ENCODE results near the gene TTC9C. TPM values are rescaled to one million over a fixed set of nuclear protein-coding genes. Genes with fewer than 3 reads are reported as not detected.

The TTC9C gene
- total and polyA plus RNA-seq, 4 donors: 17.3 to 40.7 (median 26.8) TPM

- no peaks in the 10 kb centered on the region for H3K9me3 ChIP-seq (ENCODE audit: control insufficient read depth, low read length)
- H3K36me3 ChIP-seq (ENCODE audit: control insufficient read depth in 1 of 2, insufficient read depth in 2 of 2, low read length in 1 of 2): peaks cover 0 to 3% of the 10 kb centered on the region in 2 donors
- no peak overlapping the region for H3K4me3 ChIP-seq (ENCODE audit: low read length in 2 of 2)
- WGBS, 2 donors: 55% methylated on average over 5 of the region's 5 CpGs
- intact Hi-C loops (cut with DNase I): loop anchor here in 1 of 2 donors (5.0 to 10.0 kb wide), 3 partner anchors 36 to 126 kb away; partner anchors contain the start of genes LBHD1, STX5, TEX54 and UQCC3
- H3K4me1 ChIP-seq (ENCODE audit: control insufficient read depth in 1 of 2, insufficient read depth in 2 of 2, low read length in 2 of 2): no peaks in the 10 kb centered on the region
- H3K27ac ChIP-seq (ENCODE audit: low read depth in 1 of 2, low read length in 2 of 2): no peak overlapping the region
- no peak for ATAC-seq (ENCODE audit: low FRiP score)
- no peaks in the 10 kb centered on the region for H3K27me3 ChIP-seq (ENCODE audit: control insufficient read depth in 1 of 2, insufficient read depth in 2 of 2, low read length in 1 of 2)
- DNase-seq: no peak
These were observed 19.9 kb upstream of the TTC9C start for GRCh38 chr11:62708392-62708791.

DNA sequence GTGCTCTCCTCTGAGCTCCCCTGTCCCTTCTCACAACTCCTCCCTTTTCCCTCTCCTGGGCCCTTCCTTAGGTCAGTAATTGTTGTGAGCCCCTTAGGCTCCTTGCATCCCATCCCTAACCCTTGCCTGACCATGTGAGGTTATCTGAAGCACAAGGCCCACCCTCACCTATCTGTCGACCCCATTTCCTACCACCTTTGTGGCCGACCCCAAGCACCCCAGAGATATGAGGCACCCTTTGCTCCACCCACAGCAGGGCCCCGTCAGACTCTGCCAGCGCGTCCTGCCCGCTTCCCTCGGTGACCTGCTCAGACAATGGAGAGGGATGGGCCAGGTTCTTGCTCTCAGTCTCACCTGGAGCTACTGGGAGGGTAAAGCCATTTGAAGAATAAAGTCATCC lies 19.5 kb upstream of the TTC9C start:
- Histone ChIP-seq H3K4me3 (ENCODE audit: low read length in 2 of 2) (peak overlapping the region; percentile 27 to 56), H3K36me3 (ENCODE audit: control insufficient read depth in 1 of 2, insufficient read depth in 2 of 2, low read length in 1 of 2) (peaks cover 0 to 6% of the 10 kb centered on the region in 2 donors), H3K9me3 (ENCODE audit: control insufficient read depth, low read length) (no peaks in the 10 kb centered on the region), H3K27ac (ENCODE audit: low read depth in 1 of 2, low read length in 2 of 2) (peak overlapping the region in 1 of 2 donors; percentile 82), H3K4me1 (ENCODE audit: control insufficient read depth in 1 of 2, insufficient read depth in 2 of 2, low read length in 2 of 2) (no peaks in the 10 kb centered on the region), H3K27me3 (ENCODE audit: control insufficient read depth in 1 of 2, insufficient read depth in 2 of 2, low read length in 1 of 2) (no peaks in the 10 kb centered on the region)
- WGBS, 2 donors: 2 to 3% methylated on average over 7 of the region's 7 CpGs
- no peak for ATAC-seq (ENCODE audit: low FRiP score)
- DNase-seq: peak in 1 of 2 donors; percentile 78
- intact Hi-C loops (cut with DNase I): loop anchor here in 1 of 2 donors (5.0 to 10.0 kb wide), 3 partner anchors 36 to 126 kb away; partner anchors contain the start of genes LBHD1, STX5, TEX54 and UQCC3

- peak; percentile 98 to 99 for DNase-seq
- Histone ChIP-seq H3K27ac (ENCODE audit: low read depth in 1 of 2, low read length in 2 of 2) (peak overlapping the region; percentile 20 to 99), H3K4me3 (ENCODE audit: low read length in 2 of 2) (peak overlapping the region; percentile 43 to 56), H3K27me3 (ENCODE audit: control insufficient read depth in 1 of 2, insufficient read depth in 2 of 2, low read length in 1 of 2) (no peaks in the 10 kb centered on the region), H3K4me1 (ENCODE audit: control insufficient read depth in 1 of 2, insufficient read depth in 2 of 2, low read length in 2 of 2) (no peaks in the 10 kb centered on the region), H3K36me3 (ENCODE audit: control insufficient read depth in 1 of 2, insufficient read depth in 2 of 2, low read length in 1 of 2) (peaks cover 3 to 8% of the 10 kb centered on the region in 2 donors), H3K9me3 (ENCODE audit: control insufficient read depth, low read length) (no peaks in the 10 kb centered on the region)
- peak; percentile 95 for ATAC-seq (ENCODE audit: low FRiP score)
- intact Hi-C loops (cut with DNase I): loop anchor here in 1 of 2 donors (5.0 to 10.0 kb wide), 3 partner anchors 37 to 125 kb away; partner anchors contain the start of genes LBHD1, STX5, TEX54 and UQCC3
- WGBS, 2 donors: 0% methylated on average over 47 of the region's 47 CpGs
These were observed 18.9 kb upstream of the TTC9C start for GRCh38 chr11:62709247-62710000.

- WGBS, 2 donors: 54 to 56% methylated on average over 7 of the region's 7 CpGs
- Histone ChIP-seq H3K9me3 (ENCODE audit: control insufficient read depth, low read length) (no peaks in the 10 kb centered on the region), H3K4me3 (ENCODE audit: low read length in 2 of 2) (peak overlapping the region; percentile 43 to 55), H3K36me3 (ENCODE audit: control insufficient read depth in 1 of 2, insufficient read depth in 2 of 2, low read length in 1 of 2) (peaks cover 3 to 12% of the 10 kb centered on the region in 2 donors), H3K27ac (ENCODE audit: low read depth in 1 of 2, low read length in 2 of 2) (peak overlapping the region; percentile 20 to 99), H3K4me1 (ENCODE audit: control insufficient read depth in 1 of 2, insufficient read depth in 2 of 2, low read length in 2 of 2) (no peaks in the 10 kb centered on the region), H3K27me3 (ENCODE audit: control insufficient read depth in 1 of 2, insufficient read depth in 2 of 2, low read length in 1 of 2) (no peaks in the 10 kb centered on the region)
- intact Hi-C loops (cut with DNase I): no loop called here
- no peak for ATAC-seq (ENCODE audit: low FRiP score)
- DNase-seq: peak in 1 of 2 donors; percentile 73
These were observed 18.3 kb upstream of the TTC9C start for GRCh38 chr11:62710001-62710345.

GRCh38 chr11:62712276-62712812 lies 15.9 kb upstream of the TTC9C start:
- ATAC-seq (ENCODE audit: low FRiP score): no peak
- 70 to 71% methylated on average over 6 of the region's 6 CpGs for WGBS, 2 donors
- intact Hi-C loops (cut with DNase I): no loop called here
- no peaks in the 10 kb centered on the region for H3K4me1 ChIP-seq (ENCODE audit: control insufficient read depth in 1 of 2, insufficient read depth in 2 of 2, low read length in 2 of 2)
- no peaks in the 10 kb centered on the region for H3K9me3 ChIP-seq (ENCODE audit: control insufficient read depth, low read length)
- no peak overlapping the region for H3K27ac ChIP-seq (ENCODE audit: low read depth in 1 of 2, low read length in 2 of 2)
- peaks cover 3 to 19% of the 10 kb centered on the region in 2 donors for H3K36me3 ChIP-seq (ENCODE audit: control insufficient read depth in 1 of 2, insufficient read depth in 2 of 2, low read length in 1 of 2)
- H3K27me3 ChIP-seq (ENCODE audit: control insufficient read depth in 1 of 2, insufficient read depth in 2 of 2, low read length in 1 of 2): no peaks in the 10 kb centered on the region
- H3K4me3 ChIP-seq (ENCODE audit: low read length in 2 of 2): no peak overlapping the region
- DNase-seq: peak in 1 of 2 donors; percentile 6

DNA sequence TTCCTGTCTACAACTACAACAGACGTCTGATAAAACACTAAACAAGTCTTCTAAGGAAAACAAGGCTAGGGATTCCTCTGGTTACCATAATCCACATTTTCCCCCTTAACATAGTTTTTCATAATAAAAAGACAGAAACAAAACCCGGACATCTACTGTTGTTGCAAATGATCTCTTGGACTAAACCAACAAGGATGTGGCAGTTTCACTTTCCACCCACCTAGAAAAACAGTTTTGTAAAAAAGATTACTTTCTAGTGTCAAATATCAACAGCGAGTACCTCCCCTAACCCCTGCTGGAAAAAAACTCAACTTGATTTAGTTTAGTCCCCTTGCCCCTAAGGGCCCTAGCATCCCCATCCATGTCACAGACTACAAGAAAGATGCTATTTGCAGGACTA lies 15.4 kb upstream of the TTC9C start:
- intact Hi-C loops (cut with DNase I): no loop called here
- ATAC-seq (ENCODE audit: low FRiP score) (no peak), DNase-seq (no peak)
- Histone ChIP-seq H3K36me3 (ENCODE audit: control insufficient read depth in 1 of 2, insufficient read depth in 2 of 2, low read length in 1 of 2) (peaks cover 4 to 21% of the 10 kb centered on the region in 2 donors), H3K27ac (ENCODE audit: low read depth in 1 of 2, low read length in 2 of 2) (no peak overlapping the region), H3K4me1 (ENCODE audit: control insufficient read depth in 1 of 2, insufficient read depth in 2 of 2, low read length in 2 of 2) (no peaks in the 10 kb centered on the region), H3K9me3 (ENCODE audit: control insufficient read depth, low read length) (no peaks in the 10 kb centered on the region), H3K4me3 (ENCODE audit: low read length in 2 of 2) (no peak overlapping the region), H3K27me3 (ENCODE audit: control insufficient read depth in 1 of 2, insufficient read depth in 2 of 2, low read length in 1 of 2) (no peaks in the 10 kb centered on the region)
- 53% methylated on average over 3 of the region's 3 CpGs for WGBS, 2 donors

- Histone ChIP-seq H3K4me3 (ENCODE audit: low read length in 2 of 2) (no peak overlapping the region), H3K36me3 (ENCODE audit: control insufficient read depth in 1 of 2, insufficient read depth in 2 of 2, low read length in 1 of 2) (peaks cover 5 to 22% of the 10 kb centered on the region in 2 donors), H3K4me1 (ENCODE audit: control insufficient read depth in 1 of 2, insufficient read depth in 2 of 2, low read length in 2 of 2) (no peaks in the 10 kb centered on the region), H3K27ac (ENCODE audit: low read depth in 1 of 2, low read length in 2 of 2) (no peak overlapping the region), H3K9me3 (ENCODE audit: control insufficient read depth, low read length) (no peaks in the 10 kb centered on the region), H3K27me3 (ENCODE audit: control insufficient read depth in 1 of 2, insufficient read depth in 2 of 2, low read length in 1 of 2) (no peaks in the 10 kb centered on the region)
- ATAC-seq (ENCODE audit: low FRiP score) (no peak), DNase-seq (peak in 1 of 2 donors; percentile 14)
- intact Hi-C loops (cut with DNase I): no loop called here
- WGBS, 2 donors: 79 to 80% methylated on average over 2 of the region's 2 CpGs
These were observed 14.9 kb upstream of the TTC9C start for GRCh38 chr11:62713343-62713742.

DNA sequence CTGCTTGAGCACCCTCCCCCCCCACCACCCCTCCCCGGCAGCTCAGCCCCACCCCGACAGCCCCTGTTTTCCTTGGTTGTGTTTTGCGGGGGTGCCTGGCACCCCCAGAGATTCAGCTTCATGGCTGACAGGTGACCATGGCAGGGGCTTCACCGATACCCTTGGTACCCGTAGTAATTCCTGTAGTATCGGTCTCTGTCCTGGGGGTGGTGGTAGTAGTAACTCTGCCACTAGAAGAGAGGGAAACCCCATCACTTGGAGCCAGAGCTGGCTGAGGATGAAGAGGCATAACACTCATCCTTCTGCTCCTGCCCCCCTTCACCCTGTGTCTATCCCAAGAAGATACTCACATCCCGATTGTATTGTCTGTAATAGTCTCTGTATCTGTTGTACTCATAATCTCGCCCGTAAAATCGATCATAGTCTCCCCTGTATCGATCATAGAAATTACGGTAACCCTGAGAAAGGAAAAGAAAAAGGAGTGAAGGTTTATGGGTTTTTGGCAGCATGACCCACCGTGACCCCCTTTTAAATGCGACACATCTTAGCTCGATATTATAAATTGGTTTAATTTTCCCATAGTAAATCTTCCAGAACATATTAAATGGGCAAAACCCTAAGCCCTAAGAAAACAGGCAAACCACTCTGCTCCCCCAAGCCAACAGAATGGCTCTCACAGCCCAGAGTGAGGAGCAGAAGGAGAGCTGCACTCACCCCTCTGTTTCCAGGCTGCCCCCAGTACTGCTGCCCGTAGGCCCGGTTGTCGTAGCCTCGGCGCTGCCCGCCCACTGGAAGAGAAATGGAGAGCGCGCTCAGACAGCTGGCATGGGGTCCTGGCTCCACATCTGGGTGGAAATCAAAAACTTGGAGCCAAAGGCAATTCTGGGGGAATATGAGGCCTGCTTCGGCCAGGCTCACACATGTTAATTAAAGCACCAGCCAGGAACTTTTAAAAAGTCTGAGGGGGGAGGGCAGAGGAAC lies 12.8 kb upstream of the TTC9C start:
- no peak overlapping the region for H3K4me3 ChIP-seq (ENCODE audit: low read length in 2 of 2)
- peaks cover 9 to 23% of the 10 kb centered on the region in 2 donors for H3K36me3 ChIP-seq (ENCODE audit: control insufficient read depth in 1 of 2, insufficient read depth in 2 of 2, low read length in 1 of 2)
- DNase-seq (no peak), ATAC-seq (ENCODE audit: low FRiP score) (no peak)
- H3K27ac ChIP-seq (ENCODE audit: low read depth in 1 of 2, low read length in 2 of 2): no peak overlapping the region
- H3K9me3 ChIP-seq (ENCODE audit: control insufficient read depth, low read length): no peaks in the 10 kb centered on the region
- H3K4me1 ChIP-seq (ENCODE audit: control insufficient read depth in 1 of 2, insufficient read depth in 2 of 2, low read length in 2 of 2): no peaks in the 10 kb centered on the region
- no peaks in the 10 kb centered on the region for H3K27me3 ChIP-seq (ENCODE audit: control insufficient read depth in 1 of 2, insufficient read depth in 2 of 2, low read length in 1 of 2)
- WGBS, 2 donors: 88% methylated on average over 22 to 24 of the region's 24 CpGs
- intact Hi-C loops (cut with DNase I): no loop called here

Measured in aorta (tissue), 5 donors.